NCI-H226 (cell line): ENCODE measurements around the gene IGFLR1.

Source experiments
- DNase-seq: peaks from one replicate; pipeline ENCODE4 v3.0.0-alpha.2; 2015

IGFLR1 gene, protein sequence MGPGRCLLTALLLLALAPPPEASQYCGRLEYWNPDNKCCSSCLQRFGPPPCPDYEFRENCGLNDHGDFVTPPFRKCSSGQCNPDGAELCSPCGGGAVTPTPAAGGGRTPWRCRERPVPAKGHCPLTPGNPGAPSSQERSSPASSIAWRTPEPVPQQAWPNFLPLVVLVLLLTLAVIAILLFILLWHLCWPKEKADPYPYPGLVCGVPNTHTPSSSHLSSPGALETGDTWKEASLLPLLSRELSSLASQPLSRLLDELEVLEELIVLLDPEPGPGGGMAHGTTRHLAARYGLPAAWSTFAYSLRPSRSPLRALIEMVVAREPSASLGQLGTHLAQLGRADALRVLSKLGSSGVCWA

DNA sequence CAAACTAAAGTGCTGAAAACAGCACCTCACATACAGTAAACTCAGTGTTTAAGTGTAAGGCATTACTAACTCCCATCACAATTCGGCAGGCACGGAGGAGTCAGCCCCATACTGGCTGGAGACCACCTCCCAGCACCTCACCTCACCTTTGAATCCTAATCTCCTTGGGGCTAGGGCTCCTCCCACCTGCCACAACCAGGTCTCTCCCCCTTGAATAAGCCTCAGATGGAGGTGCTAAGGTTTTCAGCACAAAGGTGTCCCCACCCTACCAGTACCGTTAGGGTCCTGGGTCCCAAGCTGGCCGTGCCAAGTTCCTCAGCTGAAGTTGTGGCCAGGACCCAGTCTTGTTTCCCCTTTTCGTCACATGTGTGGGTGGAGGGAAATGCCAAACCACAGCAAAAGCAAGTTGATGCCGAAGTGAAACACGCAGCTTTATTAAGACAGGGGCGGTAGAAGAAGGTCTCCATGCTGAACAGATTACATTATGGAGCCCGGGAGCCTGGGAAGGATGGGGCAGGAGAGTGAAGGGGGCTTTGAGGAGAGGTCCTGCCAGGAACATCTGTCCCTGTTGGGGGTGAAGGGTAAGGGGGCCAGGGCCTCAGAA, at the start of gene IGFLR1:
Gene IGFLR1 (minus strand): TSS at position 332 of the 604 bp plus-strand sequence. CDS start 1,272 bp downstream, outside the sequence.
- no peak for DNase-seq

DNA sequence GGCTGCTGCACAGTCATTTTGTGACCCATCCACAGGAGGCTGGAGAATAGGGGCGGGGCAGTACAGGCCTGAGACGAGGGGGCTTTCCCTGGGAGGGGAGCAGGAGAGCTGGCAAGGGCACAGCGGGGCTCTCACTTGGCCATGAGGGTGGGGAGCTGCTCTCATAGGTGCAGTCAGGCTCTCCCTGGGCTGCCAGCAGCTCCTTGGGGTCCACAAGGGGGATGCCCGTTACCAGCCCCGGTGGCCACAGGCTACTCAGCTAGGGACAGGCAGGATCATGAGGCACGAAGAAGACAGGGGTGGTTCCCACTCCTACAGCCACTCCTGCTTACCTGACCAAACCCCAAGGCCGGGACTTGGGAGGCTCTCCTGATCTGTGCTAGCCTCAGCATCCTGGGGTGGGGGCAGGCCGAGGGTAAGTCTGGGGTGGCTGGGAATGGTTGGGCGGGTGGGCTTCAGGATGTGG, 49.6 kb upstream of the IGFLR1 start:
- no peak for DNase-seq

DNA sequence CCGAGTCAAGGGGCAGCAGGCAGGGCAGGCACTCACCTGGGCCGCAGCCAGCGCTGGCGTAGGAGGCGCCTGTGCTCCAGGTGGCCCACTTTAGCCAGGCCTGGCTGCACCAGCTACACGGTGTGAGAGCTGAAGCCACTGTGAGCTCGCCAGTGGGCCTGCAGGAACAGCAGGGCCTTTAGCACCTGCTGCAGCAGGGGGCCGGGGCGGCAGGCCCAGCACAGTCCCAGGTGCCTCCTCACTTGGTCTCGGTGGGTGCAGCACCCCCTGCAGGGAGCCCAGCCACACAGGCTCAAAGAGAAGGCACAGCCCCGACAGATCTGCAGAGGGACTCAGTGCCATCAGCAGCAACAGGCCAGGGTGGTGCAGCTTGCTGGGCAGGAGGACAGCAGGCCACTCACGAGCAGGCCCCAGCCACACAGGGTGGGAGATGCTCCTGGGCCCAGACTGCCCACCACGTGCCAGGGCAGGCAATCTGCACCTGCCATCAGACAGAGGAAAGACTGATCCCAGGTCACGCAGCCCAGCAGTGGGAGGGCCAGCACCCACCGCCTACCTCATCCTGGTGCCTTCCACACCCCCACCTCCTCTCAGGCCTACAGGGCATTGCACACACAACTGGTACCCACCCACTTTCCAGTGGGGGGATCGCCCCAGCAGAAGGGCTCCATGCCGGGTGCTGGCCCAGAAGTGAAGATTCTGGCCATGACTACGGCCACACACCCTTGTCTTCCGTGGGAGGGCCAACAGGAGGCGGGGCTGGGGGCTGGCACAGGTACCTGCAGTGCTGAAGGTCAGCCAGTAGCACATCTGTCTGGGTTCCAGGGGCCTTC, 48.9 kb upstream of the IGFLR1 start:
- no peak for DNase-seq

DNA sequence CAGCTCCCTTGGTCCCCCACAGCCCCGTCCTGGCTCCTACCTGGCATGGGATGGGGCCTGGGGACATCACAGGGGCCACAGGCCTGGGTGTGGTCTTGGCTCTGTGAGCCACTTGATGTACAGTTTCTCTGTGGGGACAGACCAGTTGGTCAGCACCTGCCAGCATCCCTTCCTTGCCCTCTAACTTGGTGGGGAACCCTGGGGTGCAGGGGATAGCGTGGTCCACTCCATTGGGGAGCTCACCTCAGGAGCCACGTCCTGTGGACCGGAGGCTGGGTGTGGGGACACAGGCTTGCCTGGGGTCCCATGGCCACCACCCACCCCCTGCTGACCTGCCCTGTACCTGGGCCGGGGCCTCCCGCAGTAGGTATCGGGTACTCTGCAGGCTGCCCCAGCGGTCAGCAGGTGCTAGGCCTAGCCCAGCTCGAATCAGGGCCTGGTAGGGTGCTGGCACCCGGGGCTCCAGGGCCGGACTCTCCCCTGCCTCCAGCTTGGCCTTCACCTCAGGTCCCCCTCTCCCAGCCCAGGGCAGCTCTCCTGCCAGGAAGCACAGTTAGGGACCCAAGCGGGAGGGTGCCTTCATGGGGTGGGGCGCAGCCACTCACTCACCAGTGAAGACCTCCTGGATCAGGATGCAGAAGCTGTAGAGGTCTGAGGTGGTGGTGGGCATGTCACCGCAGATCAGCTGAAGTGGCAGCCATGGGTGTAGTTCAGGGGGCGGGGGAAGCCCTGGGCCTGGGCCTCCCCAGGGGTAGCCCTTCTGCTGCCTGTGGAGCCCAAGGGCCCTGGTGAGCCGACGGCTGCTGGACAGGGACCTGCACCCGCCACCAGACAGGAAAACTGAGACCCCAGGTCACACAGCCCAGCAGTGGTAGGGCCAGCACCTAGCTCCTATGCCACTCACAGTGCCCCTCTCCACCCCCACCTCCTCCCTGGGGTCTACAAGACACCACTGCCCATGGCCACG, 48.0 kb upstream of the IGFLR1 start:
- DNase-seq: no peak

DNA sequence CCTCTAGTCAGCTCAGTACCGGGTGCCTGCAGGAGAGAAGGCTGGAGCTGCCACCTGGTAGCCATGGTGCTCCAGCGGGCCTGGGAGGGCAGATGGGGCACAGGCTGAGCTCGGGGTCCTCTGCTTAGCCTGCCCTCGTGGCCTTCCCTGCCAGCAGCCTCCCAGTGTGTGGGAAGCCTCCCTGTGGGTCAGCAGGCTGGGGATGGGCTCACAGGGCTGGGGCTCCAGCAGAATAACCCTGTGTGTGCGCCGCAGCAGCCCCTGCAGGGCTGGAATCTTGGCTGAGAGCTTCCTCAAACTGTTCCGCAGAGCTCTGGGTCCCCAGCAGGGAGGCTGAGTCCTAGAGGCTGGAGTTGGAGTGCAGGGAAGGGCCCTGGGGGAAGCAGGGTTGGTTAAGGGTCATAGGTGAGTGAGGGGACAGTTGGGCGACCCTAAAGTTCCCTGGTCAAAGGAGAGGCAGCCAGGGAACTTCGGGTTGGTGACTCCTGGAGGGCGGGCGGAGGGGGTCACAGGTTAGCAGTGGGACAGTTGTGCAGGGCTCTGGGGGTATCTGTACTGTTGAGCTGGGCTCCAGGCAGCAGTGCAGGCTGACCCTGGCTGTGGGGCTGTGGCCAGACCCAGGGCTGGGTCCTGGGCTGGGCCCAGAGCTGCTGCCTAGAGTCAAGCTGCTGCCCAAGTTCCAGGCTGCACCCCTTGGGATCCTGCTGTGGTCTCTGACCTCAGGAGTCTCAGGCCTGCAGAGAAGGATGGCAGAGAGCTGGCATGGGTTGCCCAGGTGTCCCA, 47.1 kb upstream of the IGFLR1 start:
- no peak for DNase-seq

DNA sequence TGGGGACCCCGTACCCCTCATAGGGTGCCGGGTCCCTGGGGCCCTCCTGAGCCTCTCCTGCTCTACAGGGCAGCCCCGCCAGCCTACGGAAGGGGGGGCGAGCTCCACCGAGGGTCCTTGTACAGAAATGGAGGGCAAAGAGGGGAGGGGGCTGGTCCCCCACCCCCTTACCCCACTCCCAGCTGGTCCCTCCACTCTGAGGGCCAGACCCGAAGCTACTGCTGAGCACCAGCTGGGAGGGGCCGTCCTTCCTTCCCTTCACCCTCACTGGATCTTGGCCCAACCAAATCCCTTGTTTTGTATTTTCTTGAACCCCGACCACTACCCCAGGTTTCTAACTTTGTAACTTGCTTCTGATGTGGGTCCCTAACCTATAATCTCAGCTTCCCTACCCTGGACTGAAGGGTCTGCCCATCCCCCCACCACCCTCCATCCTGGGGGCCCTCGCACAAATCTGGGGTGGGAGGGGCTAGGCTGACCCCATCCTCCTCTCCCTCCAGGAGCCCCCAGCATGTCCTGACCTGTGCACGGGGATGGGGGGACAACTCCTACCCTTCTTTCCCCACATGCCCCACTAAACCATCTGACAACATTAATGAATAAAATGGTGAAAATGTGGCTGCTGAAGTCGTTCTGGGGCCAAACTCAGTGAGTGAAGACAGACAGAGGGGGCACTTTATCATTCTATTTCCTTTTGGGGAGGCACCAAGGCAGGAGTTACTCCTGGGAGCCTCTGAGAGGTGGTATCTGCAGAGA, 46.1 kb upstream of the IGFLR1 start:
- no peak for DNase-seq

DNA sequence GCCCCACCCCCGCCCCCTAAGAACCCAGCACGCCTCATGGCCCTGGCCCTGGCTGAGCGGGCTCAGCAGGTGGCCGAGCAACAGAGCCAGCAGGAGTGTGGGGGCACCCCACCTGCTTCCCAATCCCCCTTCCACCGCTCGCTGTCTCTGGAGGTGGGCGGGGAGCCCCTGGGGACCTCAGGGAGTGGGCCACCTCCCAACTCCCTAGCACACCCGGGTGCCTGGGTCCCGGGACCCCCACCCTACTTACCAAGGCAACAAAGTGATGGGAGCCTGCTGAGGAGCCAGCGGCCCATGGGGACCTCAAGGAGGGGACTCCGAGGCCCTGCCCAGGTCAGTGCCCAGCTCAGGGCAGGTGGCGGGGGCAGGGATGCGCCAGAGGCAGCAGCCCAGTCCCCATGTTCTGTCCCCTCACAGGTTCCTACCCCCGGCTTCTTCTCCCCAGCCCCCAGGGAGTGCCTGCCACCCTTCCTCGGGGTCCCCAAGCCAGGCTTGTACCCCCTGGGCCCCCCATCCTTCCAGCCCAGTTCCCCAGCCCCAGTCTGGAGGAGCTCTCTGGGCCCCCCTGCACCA, 45.1 kb upstream of the IGFLR1 start:
- DNase-seq: no peak

DNA sequence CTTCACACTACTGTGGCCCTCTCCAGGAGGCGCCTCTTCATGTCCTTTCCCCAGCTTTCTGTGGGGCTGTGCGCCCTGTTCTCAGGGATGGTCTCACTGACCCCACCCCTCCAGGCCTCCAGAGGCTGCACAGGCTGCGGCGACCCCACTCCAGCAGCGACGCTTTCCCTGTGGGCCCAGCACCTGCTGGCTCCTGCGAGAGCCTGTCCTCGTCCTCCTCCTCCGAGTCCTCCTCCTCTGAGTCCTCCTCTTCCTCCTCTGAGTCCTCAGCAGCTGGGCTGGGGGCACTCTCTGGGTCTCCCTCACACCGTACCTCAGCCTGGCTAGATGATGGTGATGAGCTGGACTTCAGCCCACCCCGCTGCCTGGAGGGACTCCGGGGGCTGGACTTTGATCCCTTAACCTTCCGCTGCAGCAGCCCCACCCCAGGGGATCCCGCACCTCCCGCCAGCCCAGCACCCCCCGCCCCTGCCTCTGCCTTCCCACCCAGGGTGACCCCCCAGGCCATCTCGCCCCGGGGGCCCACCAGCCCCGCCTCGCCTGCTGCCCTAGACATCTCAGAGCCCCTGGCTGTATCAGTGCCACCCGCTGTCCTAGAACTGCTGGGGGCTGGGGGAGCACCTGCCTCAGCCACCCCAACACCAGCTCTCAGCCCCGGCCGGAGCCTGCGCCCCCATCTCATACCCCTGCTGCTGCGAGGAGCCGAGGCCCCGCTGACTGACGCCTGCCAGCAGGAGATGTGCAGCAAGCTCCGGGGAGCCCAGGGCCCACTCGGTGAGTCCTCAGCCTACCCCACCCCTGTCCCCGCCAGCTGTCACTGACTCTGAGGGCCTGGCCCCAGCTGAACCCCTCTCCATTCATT, 44.3 kb upstream of the IGFLR1 start:
- DNase-seq: no peak

DNA sequence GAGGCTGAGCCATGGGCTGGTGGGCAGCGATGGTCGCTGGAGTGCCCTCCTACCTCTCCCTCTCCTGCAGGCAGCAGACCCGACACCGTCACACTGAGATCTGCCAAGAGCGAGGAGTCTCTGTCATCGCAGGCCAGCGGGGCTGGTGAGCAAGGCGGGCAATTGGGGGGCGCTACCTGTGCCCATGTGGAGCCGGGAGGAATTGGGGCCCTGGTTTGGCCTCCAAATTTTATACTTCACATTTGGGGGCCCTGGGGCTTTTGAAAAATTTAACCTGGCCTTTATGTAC, 43.0 kb upstream of the IGFLR1 start:
- DNase-seq: no peak

DNA sequence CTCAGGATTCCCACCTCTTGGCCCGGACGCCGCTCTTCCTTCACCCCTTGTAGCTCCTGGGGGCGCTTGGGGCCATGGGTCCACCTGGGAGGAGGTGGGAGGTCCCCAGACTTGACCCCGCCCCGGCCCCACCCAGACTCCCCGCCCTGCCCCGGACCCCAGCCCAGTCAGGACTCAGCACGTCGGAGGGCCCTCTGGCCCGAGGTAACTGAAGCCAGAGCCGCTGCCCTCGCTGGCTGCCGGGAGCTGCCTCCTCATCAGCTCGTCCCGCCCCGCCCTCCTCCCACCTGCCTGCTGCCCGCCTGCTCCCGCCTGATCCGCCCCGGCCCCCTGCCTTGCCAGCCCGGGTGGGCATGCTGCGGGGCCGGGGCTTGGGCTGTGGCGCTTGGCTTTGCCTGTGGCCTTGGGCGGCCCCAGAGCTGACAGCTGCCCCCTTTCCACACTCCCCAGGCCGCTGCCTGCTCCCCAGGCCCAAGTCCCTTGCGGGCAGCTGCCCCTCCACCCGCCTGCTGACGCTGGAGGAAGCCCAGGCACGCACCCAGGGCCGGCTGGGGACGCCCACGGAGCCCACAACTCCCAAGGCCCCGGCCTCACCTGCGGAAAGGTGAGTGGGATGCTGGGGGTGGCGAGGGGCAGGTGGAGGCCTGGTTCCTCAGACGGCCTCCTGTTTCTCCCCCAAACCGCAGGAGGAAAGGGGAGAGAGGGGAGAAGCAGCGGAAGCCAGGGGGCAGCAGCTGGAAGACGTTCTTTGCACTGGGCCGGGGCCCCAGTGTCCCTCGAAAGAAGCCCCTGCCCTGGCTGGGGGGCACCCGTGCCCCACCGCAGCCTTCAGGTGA, 42.5 kb upstream of the IGFLR1 start:
- no peak for DNase-seq

DNA sequence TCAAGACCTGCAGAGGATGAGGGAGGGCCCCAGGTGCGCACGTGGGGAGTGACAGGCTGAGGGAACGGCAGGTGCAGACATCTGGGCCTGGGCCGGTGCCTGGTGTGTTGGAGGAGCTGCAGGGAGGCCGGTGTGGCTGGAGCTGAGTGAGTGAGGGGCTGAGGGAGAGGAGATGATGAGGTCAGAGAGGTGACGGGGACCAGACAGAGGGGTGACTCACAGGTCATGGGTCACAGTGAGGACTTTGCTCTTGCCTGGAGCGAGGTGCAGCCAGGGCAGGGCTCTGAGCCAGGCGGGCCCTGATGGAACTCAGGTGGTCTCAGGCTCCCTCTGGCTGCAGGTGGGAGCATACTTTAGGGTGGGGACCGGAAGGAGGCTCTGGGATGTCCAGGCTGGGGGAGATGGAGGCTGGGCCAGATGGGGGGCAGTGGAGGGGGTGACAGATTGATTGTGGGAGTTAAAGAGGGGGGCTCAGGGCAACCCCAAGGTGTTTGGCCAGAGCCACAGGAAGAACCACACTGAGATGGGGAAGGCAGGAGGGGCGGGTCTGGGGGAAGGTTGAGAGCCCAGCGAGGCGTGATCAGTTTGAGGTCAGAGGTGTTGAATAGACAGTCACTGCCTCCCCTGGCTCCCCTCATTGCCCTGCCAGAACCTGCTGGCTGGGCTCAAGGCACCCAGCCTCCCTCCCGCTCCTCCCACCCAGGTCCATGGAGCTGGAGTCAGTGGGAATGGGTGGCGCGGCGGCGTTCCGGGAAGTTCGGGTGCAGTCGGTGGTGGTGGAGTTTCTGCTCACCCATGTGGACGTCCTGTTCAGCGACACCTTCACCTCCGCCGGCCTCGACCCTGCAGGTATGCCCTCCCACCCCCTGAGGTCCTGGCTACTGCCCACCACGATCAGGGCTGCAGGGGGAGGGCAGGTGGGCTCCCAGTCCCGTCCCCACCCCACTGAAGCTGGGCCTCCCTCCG, 41.5 kb upstream of the IGFLR1 start:
- DNase-seq: no peak

DNA sequence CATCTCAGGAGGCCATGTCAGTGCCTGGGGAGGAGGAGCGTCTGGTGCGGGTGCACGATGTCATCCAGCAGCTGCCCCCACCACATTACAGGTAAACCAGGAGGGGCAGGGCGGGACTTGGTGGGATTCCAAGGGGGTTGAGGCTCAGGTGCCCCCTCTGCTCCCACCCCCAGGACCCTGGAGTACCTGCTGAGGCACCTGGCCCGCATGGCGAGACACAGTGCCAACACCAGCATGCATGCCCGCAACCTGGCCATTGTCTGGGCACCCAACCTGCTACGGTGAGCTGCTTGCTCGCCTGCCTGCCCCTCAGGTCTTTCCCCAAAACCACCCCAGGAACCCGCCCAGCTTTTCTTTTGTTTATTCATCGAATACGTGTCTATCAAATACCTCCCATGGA, 40.3 kb upstream of the IGFLR1 start:
- DNase-seq: no peak

DNA sequence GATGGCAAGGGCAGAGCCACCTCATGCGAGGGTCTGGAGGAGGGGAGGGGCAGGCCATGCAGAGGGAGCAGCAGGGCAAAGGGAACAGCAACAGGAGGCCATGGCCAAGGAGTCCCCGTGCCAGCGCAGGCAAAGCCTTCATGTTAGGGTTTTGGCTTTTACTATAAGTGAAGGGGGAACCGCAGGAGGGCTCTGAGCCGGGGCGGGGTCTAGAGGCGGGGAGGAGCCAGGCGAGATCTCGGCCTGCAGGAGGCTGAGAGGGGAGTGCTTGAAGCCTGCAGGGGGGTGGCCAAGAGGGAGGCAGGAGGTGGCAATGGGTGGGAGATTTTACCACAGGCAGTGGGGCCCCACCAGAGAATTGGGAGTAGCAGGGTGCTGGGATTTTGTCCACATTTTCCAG, 39.4 kb upstream of the IGFLR1 start:
- no peak for DNase-seq

DNA sequence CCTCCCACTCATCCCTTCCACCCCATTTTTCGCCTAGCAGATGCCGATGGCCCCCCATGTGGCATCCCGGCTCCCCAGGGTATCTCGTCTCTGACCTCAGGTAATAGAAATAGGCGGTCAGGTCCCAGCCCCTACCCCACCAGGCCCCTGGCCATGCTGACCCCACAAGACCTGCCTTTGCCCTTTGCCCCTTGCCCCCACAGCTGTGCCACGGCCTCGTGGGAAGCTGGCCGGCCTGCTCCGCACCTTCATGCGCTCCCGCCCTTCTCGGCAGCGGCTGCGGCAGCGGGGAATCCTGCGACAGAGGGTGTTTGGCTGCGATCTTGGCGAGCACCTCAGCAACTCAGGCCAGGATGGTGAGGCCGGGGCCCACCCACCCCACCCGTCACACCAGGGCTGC, 38.5 kb upstream of the IGFLR1 start:
- no peak for DNase-seq

DNA sequence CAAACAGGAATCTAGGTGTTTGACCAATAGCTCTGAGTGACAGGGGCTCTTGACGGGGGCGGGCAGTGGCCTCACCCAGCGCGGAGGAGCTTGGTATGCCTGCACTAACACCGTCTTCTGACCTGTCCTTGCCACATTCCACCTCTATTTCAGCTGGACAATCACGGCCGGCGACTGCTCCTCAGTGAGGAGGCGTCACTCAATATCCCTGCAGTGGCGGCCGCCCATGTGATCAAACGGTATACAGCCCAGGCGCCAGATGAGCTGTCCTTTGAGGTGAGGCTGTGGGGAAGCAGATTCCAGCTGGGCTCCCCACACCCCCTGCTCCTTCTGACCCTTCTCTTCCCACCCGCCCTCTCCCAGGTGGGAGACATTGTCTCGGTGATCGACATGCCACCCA, 37.8 kb upstream of the IGFLR1 start:
- DNase-seq: no peak

DNA sequence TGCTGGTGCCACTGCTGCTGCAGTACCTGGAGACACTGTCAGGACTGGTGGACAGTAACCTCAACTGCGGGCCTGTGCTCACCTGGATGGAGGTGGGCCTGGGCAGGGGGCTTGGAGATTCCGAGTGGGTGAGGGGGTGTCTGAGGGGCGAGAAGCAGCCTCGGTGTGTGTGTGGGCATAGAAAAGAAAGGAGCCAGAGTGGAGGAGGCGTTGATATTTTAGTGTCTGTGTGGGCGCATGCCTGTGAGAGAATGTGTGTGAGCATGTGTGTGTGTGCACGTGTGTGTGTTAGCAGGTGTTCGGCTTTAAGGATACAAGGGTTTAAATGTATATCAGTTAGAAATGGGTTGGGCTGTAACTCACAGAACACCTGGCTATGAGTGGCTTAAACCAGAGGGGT, 36.8 kb upstream of the IGFLR1 start:
- no peak for DNase-seq

DNA sequence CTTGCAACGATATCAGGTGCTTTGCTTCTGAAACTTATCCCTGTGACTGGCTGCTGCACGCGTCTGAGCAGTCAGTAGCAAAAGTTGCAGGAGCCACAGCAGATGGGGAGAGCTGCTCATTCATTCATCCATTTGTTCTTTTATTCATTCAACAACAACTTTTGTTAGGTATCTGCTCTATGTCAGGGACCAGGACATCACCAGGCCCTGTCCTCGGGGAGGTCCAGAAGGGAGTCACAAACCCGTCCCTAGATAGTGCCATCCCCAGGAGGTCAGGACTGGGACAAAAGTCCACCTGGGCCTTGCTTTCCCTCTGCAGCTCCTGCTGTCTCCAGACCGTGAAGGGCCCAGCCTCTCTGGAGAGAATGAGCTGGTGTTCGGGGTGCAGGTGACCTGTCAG, 35.7 kb upstream of the IGFLR1 start:
- DNase-seq: no peak
